ENCODE data around the gene RALGPS2.

The RALGPS2 gene

DNA sequence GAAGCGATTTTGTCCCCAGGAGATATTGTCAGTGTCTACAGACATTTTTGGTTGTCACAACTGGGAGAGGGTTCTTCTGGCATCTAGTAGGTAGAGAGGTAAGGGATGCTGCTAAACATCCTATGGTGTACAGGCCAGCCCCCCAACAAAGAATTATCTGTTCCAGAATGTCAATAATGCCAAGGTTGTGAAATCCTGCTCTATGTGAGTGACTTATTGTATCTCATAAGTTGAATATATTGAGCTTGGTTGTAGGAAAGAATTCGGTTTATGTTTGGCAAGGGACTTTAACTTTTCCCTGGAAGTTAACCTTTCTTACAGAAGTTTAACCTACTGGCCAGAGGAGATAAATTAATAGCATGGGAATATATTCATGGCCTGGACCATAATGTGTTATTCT lies 198.5 kb downstream of the RALGPS2 start:
- H3K4me3 Mint-ChIP-seq = no peak overlapping the region
- H3K9me3 Mint-ChIP-seq (ENCODE audit: low read depth) = peaks cover 30% of the 10 kb centered on the region
- H3K27me3 Mint-ChIP-seq = no peaks in the 10 kb centered on the region
- H3K36me3 Mint-ChIP-seq = peaks cover 10% of the 10 kb centered on the region
- H3K4me1 Mint-ChIP-seq (ENCODE audit: low read depth) = no peaks in the 10 kb centered on the region
- H3K27ac Mint-ChIP-seq = no peak overlapping the region

- Mint-ChIP-seq H3K4me1 (ENCODE audit: low read depth) (no peaks in the 10 kb centered on the region), H3K27me3 (no peaks in the 10 kb centered on the region), H3K9me3 (ENCODE audit: low read depth) (peaks cover 30% of the 10 kb centered on the region), H3K36me3 (peaks cover 6% of the 10 kb centered on the region), H3K27ac (no peak overlapping the region), H3K4me3 (no peak overlapping the region)
Observed at GRCh38 chr1:178926046-178926445, 201.0 kb downstream of the RALGPS2 start.

GRCh38 chr1:178927003-178927402 lies 202.0 kb downstream of the RALGPS2 start:
- Mint-ChIP-seq H3K27me3 (no peaks in the 10 kb centered on the region), H3K4me3 (no peak overlapping the region), H3K9me3 (ENCODE audit: low read depth) (peaks cover 30% of the 10 kb centered on the region), H3K36me3 (peaks cover 6% of the 10 kb centered on the region), H3K27ac (no peak overlapping the region), H3K4me1 (ENCODE audit: low read depth) (no peaks in the 10 kb centered on the region)

DNA sequence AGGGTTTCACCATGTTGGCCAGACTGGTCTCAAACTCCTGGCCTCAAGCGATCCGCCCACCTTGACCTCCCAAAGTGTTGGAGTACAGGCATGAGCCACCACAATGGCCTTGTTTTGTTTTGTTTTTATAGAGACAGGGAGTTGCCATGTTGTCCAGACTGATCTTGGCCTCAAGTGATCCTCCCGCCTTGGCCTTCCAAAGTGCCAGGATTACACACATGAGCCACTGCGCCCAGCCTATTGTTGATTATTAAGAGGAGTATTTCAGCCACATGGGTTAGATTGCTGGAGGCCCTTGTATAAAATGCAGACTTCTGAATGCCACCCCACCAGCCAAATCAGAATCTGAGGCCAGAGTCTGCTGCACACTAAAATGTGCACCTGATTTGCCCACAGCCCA lies 203.0 kb downstream of the RALGPS2 start:
- no peaks in the 10 kb centered on the region for H3K4me1 Mint-ChIP-seq (ENCODE audit: low read depth)
- no peak overlapping the region for H3K27ac Mint-ChIP-seq
- peaks cover 23% of the 10 kb centered on the region for H3K9me3 Mint-ChIP-seq (ENCODE audit: low read depth)
- H3K27me3 Mint-ChIP-seq = no peaks in the 10 kb centered on the region
- peaks cover 5% of the 10 kb centered on the region for H3K36me3 Mint-ChIP-seq
- no peak overlapping the region for H3K4me3 Mint-ChIP-seq

DNA sequence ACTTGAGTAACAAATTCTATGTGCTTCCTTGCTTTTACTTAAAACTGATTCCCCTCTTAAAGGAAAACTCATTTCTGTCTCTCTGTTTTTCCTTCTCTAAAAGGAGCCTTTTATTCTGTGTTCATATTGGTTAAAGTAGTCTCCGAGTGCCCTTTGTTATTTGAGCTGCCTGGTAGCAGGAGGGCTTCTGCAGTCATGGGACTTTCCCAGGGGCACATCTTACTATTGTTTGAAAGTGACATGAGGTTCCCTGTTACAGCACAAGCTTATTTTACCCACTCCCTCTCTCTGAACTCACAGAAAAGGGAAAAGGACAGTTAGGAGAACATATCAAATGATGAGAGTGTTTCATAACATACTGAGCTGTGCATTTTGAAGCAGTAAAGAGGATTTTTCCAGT lies 203.9 kb downstream of the RALGPS2 start:
- peaks cover 2% of the 10 kb centered on the region for H3K36me3 Mint-ChIP-seq
- peaks cover 16% of the 10 kb centered on the region for H3K9me3 Mint-ChIP-seq (ENCODE audit: low read depth)
- no peak overlapping the region for H3K27ac Mint-ChIP-seq
- no peak overlapping the region for H3K4me3 Mint-ChIP-seq
- H3K4me1 Mint-ChIP-seq (ENCODE audit: low read depth) = no peaks in the 10 kb centered on the region
- H3K27me3 Mint-ChIP-seq = no peaks in the 10 kb centered on the region

GRCh38 chr1:178931858-178932551 lies 207.0 kb downstream of the RALGPS2 start:
- no peaks in the 10 kb centered on the region for H3K9me3 Mint-ChIP-seq (ENCODE audit: low read depth)
- H3K27ac Mint-ChIP-seq = no peak overlapping the region

DNA sequence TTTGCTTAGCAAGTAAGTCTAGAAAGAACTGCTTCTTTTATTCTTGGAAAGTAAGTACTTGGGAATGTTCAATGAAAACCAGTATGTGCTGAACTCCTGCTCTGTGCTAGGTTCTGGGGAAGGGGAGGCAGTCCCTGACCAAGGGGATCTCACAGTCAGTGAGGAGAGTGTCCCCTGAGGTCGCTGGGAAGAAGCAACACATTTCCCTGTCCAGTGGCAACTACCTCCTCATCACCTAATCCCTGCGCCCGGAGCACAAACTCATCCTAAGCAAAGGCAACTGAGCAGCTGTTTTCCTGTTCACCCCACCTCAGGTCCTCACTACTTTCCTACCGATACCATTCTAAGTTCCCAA lies 207.5 kb downstream of the RALGPS2 start:
- no peaks in the 10 kb centered on the region for H3K27me3 Mint-ChIP-seq
- H3K4me1 Mint-ChIP-seq (ENCODE audit: low read depth) = no peaks in the 10 kb centered on the region
- no peak overlapping the region for H3K4me3 Mint-ChIP-seq
- no peaks in the 10 kb centered on the region for H3K36me3 Mint-ChIP-seq
- H3K27ac Mint-ChIP-seq = no peak overlapping the region
- no peaks in the 10 kb centered on the region for H3K9me3 Mint-ChIP-seq (ENCODE audit: low read depth)

More at GRCh38 chr1:178931858-178932551, 207.0 kb downstream of the RALGPS2 start:
- no peaks in the 10 kb centered on the region for H3K4me1 Mint-ChIP-seq (ENCODE audit: low read depth)
- H3K27me3 Mint-ChIP-seq = no peaks in the 10 kb centered on the region
- H3K36me3 Mint-ChIP-seq = no peaks in the 10 kb centered on the region
- no peak overlapping the region for H3K4me3 Mint-ChIP-seq

- Mint-ChIP-seq H3K27me3 (no peaks in the 10 kb centered on the region), H3K9me3 (ENCODE audit: low read depth) (no peaks in the 10 kb centered on the region), H3K36me3 (no peaks in the 10 kb centered on the region), H3K4me1 (ENCODE audit: low read depth) (no peaks in the 10 kb centered on the region), H3K4me3 (no peak overlapping the region), H3K27ac (no peak overlapping the region)
Observed at GRCh38 chr1:178933105-178933561, 208.1 kb downstream of the RALGPS2 start.

- Mint-ChIP-seq H3K4me1 (ENCODE audit: low read depth) (no peaks in the 10 kb centered on the region), H3K27me3 (no peaks in the 10 kb centered on the region), H3K36me3 (no peaks in the 10 kb centered on the region), H3K9me3 (ENCODE audit: low read depth) (no peaks in the 10 kb centered on the region), H3K4me3 (no peak overlapping the region), H3K27ac (no peak overlapping the region)
Observed at GRCh38 chr1:178933709-178934490, 208.9 kb downstream of the RALGPS2 start.

- Mint-ChIP-seq H3K4me1 (ENCODE audit: low read depth) (no peaks in the 10 kb centered on the region), H3K27me3 (no peaks in the 10 kb centered on the region), H3K9me3 (ENCODE audit: low read depth) (no peaks in the 10 kb centered on the region), H3K36me3 (no peaks in the 10 kb centered on the region), H3K4me3 (no peak overlapping the region), H3K27ac (no peak overlapping the region)
Observed at GRCh38 chr1:178934546-178934945, 209.5 kb downstream of the RALGPS2 start.

DNA sequence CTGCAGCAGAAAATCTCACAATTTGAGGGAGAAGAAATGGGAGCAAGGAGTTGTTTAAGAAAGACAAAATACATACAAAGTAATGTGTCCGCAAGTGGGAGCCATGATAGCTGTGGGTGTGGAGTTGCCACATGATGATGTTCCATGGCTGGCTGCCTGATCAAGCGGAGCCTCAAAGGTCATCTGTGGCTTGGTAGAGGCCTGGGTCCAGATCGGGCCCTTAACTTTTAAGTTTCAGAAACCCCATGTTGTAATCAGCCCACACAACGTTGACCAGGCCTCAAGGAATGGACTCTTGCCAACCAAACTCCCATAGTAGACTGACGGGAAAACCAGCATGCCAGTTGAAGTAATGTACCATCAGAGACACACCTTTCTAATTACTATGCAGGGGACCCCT lies 210.6 kb downstream of the RALGPS2 start:
- no peak overlapping the region for H3K4me3 Mint-ChIP-seq
- no peak overlapping the region for H3K27ac Mint-ChIP-seq
- no peaks in the 10 kb centered on the region for H3K4me1 Mint-ChIP-seq (ENCODE audit: low read depth)
- no peaks in the 10 kb centered on the region for H3K36me3 Mint-ChIP-seq
- H3K27me3 Mint-ChIP-seq = no peaks in the 10 kb centered on the region
- no peaks in the 10 kb centered on the region for H3K9me3 Mint-ChIP-seq (ENCODE audit: low read depth)

DNA sequence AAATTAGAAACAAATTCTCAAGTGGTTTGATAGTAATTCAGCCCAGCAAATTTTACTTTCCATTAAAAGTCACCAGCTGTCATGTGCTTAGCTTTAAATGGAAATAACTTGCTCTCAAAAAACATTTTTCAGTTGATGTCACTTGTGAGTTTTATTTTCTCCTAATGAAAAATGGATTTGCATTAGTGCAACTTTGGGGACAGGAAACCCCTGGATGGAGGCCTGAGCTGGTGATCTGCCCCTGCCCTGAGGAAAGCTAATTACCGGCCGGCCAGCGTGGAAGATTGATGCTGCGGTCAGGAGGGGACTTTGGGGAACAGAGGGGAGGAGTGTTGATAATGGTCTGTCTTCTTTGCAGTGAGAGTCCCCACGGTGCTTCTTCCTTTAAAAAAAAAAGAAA lies 212.7 kb downstream of the RALGPS2 start:
- Mint-ChIP-seq H3K36me3 (no peaks in the 10 kb centered on the region), H3K4me1 (ENCODE audit: low read depth) (no peaks in the 10 kb centered on the region), H3K27me3 (no peaks in the 10 kb centered on the region), H3K4me3 (no peak overlapping the region), H3K27ac (no peak overlapping the region), H3K9me3 (ENCODE audit: low read depth) (no peaks in the 10 kb centered on the region)

- H3K36me3 Mint-ChIP-seq = no peaks in the 10 kb centered on the region
Observed at GRCh38 chr1:178938101-178938958, 213.3 kb downstream of the RALGPS2 start.

GRCh38 chr1:178938959-178939317 lies 213.9 kb downstream of the RALGPS2 start:
- Mint-ChIP-seq H3K27ac (no peak overlapping the region), H3K4me1 (ENCODE audit: low read depth) (no peaks in the 10 kb centered on the region), H3K4me3 (no peak overlapping the region), H3K9me3 (ENCODE audit: low read depth) (no peaks in the 10 kb centered on the region), H3K36me3 (no peaks in the 10 kb centered on the region), H3K27me3 (no peaks in the 10 kb centered on the region)

More at GRCh38 chr1:178938101-178938958, 213.3 kb downstream of the RALGPS2 start:
- Mint-ChIP-seq H3K9me3 (ENCODE audit: low read depth) (no peaks in the 10 kb centered on the region), H3K27ac (no peak overlapping the region), H3K4me1 (ENCODE audit: low read depth) (no peaks in the 10 kb centered on the region), H3K4me3 (no peak overlapping the region), H3K27me3 (no peaks in the 10 kb centered on the region)

Measured in activated naive CD8-positive, alpha-beta T cell (primary cell).